Calu3 (cell line): ENCODE measurements around the gene LRMDA. TPM values are rescaled to one million over a fixed set of nuclear protein-coding genes. Genes with fewer than 3 reads are reported as not detected.

Experiments used
- BruUV-seq: library from RNA; stranded (reverse); fragments of 400-500 nt; replicated peaks from 2 replicates; lab custom pipeline; 2021; lab: Mats Ljungman, UMichigan
- CTCF ChIA-PET: fragments of 300-600 bp; sonication (Branson Sonifier 250); formaldehyde crosslinking; loops from one replicate; lab custom pipeline; 2022; ENCODE audit warnings: antibody characterized with exemption; lab: Charles Lee
- DNase-seq: peaks from one replicate; pipeline ENCODE4 v3.0.0; 2022
- H3K27ac Mint-ChIP-seq: one replicate; pipeline ENCODE4 v1.8.0; 2022; ENCODE audit warnings: mixed read lengths; ENCODE audit not compliant: unreplicated experiment
- H3K27me3 Mint-ChIP-seq: one replicate; pipeline ENCODE4 v1.8.0; 2022; ENCODE audit warnings: mixed read lengths; ENCODE audit not compliant: unreplicated experiment
- H3K36me3 Mint-ChIP-seq: one replicate; pipeline ENCODE4 v1.8.0; 2022; ENCODE audit warnings: mild to moderate bottlenecking, moderate library complexity, mixed read lengths; ENCODE audit not compliant: insufficient read depth, unreplicated experiment
- H3K4me1 Mint-ChIP-seq: one replicate; pipeline ENCODE4 v1.8.0; 2022; ENCODE audit warnings: mild to moderate bottlenecking, low read depth, mixed read lengths; ENCODE audit not compliant: unreplicated experiment
- H3K4me3 Mint-ChIP-seq: one replicate; pipeline ENCODE4 v1.8.0; 2022; ENCODE audit warnings: mild to moderate bottlenecking, low read depth, moderate library complexity, mixed read lengths; ENCODE audit not compliant: unreplicated experiment
- H3K9me3 Mint-ChIP-seq: one replicate; pipeline ENCODE4 v1.8.0; 2022; ENCODE audit warnings: low read depth, mixed read lengths; ENCODE audit not compliant: unreplicated experiment
- CTCF ChIP-seq: fragments of 200-600 bp; IDR thresholded peaks from one replicate; pipeline ENCODE4 v1.8.0; 2022; ENCODE audit warnings: antibody characterized with exemption; ENCODE audit not compliant: unreplicated experiment
- intact Hi-C: fragments of 100-400 bp; cut with micrococcal nuclease; formaldehyde crosslinking; loops from one replicate; pipeline ENCODE4 v1.10.0; 2022; ENCODE audit not compliant: unreplicated experiment
- total RNA-seq: library from RNA; stranded (reverse); gene quantifications from 2 replicates; pipeline ENCODE4 v1.2.3, GENCODE V29; 2022

LRMDA gene
- total RNA-seq, 1 experiment from 2014 or later, result 7.6 TPM

GRCh38 chr10:75663947-75664664 lies 232.7 kb downstream of the LRMDA start:
- peaks cover 15% of the 10 kb centered on the region for H3K27me3 Mint-ChIP-seq
- BruUV-seq, result no TSS peak
- H3K27ac Mint-ChIP-seq, result no peak overlapping the region
- CTCF ChIA-PET, result no interaction called here
- DNase-seq, result no peak
- H3K36me3 Mint-ChIP-seq, result no peaks in the 10 kb centered on the region
- intact Hi-C loops, result no loop called here
- TF ChIP-seq CTCF, result no peak
- no peaks in the 10 kb centered on the region for H3K4me1 Mint-ChIP-seq
- H3K9me3 Mint-ChIP-seq, result no peaks in the 10 kb centered on the region
- no peak overlapping the region for H3K4me3 Mint-ChIP-seq

GRCh38 chr10:75664968-75665367 lies 233.5 kb downstream of the LRMDA start:
- BruUV-seq, result no TSS peak
- DNase-seq, result no peak
- no peak overlapping the region for H3K27ac Mint-ChIP-seq
- no peaks in the 10 kb centered on the region for H3K36me3 Mint-ChIP-seq
- no peak for TF ChIP-seq CTCF
- intact Hi-C loops, result no loop called here
- H3K27me3 Mint-ChIP-seq, result peaks cover 6% of the 10 kb centered on the region
- CTCF ChIA-PET, result no interaction called here
- H3K4me3 Mint-ChIP-seq, result no peak overlapping the region
- no peaks in the 10 kb centered on the region for H3K9me3 Mint-ChIP-seq
- H3K4me1 Mint-ChIP-seq, result no peaks in the 10 kb centered on the region

GRCh38 chr10:75665707-75666106 lies 234.3 kb downstream of the LRMDA start:
- DNase-seq, result no peak
- Mint-ChIP-seq H3K4me1 (no peaks in the 10 kb centered on the region), H3K27ac (no peak overlapping the region), H3K27me3 (peaks cover 7% of the 10 kb centered on the region), H3K9me3 (no peaks in the 10 kb centered on the region), H3K36me3 (no peaks in the 10 kb centered on the region), H3K4me3 (no peak overlapping the region)
- CTCF ChIA-PET, result no interaction called here
- no TSS peak for BruUV-seq
- no peak for TF ChIP-seq CTCF
- intact Hi-C loops, result no loop called here

- CTCF ChIA-PET, result interaction anchor here (0.6 kb wide), 1 partner anchor 628 kb away, joined by 8 read pairs; no protein-coding TSS in a partner anchor
Measured at GRCh38 chr10:75672111-75672671, 240.8 kb downstream of the LRMDA start.

More at GRCh38 chr10:75672111-75672671, 240.8 kb downstream of the LRMDA start:
- Mint-ChIP-seq H3K27ac (no peak overlapping the region), H3K4me1 (no peaks in the 10 kb centered on the region), H3K4me3 (no peak overlapping the region), H3K9me3 (no peaks in the 10 kb centered on the region), H3K27me3 (peaks cover 48% of the 10 kb centered on the region), H3K36me3 (no peaks in the 10 kb centered on the region)
- DNase-seq, result no peak
- no TSS peak for BruUV-seq
- no peak for TF ChIP-seq CTCF
- intact Hi-C loops, result no loop called here
